ENCODE measurements around the gene APBB1. TPM values are rescaled to one million over a fixed set of nuclear protein-coding genes. Genes with fewer than 3 reads are reported as not detected.

Gene APBB1
- total and polyA plus RNA-seq, 10 of the 15 experiments (the other 5 are each of a cell fraction or from before 2014, with no cell fraction given), result 0.31 to 10.6 (median 5.4) TPM

DNA sequence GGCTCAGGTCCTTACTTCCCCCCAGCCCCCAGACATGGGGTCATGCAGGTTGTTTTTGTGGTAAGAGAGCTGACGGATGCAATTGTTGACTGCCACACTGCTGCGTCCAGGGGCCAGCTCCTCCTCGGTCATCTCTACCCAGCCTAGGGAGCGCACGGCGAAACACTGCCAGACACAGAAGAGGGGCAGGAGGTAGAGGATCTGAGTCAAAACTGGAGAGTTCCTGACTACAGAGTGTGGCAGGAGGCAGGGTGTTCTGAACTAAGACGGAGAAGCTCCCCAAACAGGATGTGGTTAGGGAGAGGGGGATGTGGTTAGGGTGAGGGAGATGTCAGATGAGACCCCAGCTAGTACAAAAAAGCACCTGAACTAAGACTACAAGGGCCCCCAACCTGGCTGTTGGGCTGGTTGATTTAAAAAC lies 16.3 kb downstream of the APBB1 start (continued):
- peak; percentile 17; the same call in 1 of the 3 replicates for TF ChIP-seq POU2F2 (IDR thresholded peaks at IDR 0.05; ENCODE audit: borderline replicate concordance, low read depth, low read length)
- TF ChIP-seq SMARCA5 (IDR thresholded peaks at IDR 0.05), result no peak
- peak; percentile 47 to 65; a peak in 2 of 4 replicates for TF ChIP-seq EP300 (IDR thresholded peaks at IDR 0.05; ENCODE audit: borderline replicate concordance in 1 of 2, control insufficient read depth in 1 of 2, low read depth in 2 of 2, low read length in 2 of 2)
- TF ChIP-seq, protein P1, sequence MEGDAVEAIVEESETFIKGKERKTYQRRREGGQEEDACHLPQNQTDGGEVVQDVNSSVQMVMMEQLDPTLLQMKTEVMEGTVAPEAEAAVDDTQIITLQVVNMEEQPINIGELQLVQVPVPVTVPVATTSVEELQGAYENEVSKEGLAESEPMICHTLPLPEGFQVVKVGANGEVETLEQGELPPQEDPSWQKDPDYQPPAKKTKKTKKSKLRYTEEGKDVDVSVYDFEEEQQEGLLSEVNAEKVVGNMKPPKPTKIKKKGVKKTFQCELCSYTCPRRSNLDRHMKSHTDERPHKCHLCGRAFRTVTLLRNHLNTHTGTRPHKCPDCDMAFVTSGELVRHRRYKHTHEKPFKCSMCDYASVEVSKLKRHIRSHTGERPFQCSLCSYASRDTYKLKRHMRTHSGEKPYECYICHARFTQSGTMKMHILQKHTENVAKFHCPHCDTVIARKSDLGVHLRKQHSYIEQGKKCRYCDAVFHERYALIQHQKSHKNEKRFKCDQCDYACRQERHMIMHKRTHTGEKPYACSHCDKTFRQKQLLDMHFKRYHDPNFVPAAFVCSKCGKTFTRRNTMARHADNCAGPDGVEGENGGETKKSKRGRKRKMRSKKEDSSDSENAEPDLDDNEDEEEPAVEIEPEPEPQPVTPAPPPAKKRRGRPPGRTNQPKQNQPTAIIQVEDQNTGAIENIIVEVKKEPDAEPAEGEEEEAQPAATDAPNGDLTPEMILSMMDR (IDR thresholded peaks at IDR 0.05 in 2 of 3, conservative IDR thresholded peaks at IDR 0.05 in 1 of 3; ENCODE audit: control insufficient read depth in 2 of 3, extremely low read depth in 1 of 3, insufficient read depth in 1 of 3, low read depth in 3 of 3, low read length in 3 of 3), result no peak
- TF ChIP-seq ETV6 (conservative IDR thresholded peaks at IDR 0.05 in 1 of 2, IDR thresholded peaks at IDR 0.05 in 1 of 2; ENCODE audit: borderline replicate concordance in 1 of 2, low read depth in 1 of 2), result peak in 1 of 2 experiments; percentile 81; a peak in 2 of 4 replicates
- TF ChIP-seq REST (IDR thresholded peaks at IDR 0.05; ENCODE audit: low read depth, low read length), result no peak
- TF ChIP-seq, protein P2, sequence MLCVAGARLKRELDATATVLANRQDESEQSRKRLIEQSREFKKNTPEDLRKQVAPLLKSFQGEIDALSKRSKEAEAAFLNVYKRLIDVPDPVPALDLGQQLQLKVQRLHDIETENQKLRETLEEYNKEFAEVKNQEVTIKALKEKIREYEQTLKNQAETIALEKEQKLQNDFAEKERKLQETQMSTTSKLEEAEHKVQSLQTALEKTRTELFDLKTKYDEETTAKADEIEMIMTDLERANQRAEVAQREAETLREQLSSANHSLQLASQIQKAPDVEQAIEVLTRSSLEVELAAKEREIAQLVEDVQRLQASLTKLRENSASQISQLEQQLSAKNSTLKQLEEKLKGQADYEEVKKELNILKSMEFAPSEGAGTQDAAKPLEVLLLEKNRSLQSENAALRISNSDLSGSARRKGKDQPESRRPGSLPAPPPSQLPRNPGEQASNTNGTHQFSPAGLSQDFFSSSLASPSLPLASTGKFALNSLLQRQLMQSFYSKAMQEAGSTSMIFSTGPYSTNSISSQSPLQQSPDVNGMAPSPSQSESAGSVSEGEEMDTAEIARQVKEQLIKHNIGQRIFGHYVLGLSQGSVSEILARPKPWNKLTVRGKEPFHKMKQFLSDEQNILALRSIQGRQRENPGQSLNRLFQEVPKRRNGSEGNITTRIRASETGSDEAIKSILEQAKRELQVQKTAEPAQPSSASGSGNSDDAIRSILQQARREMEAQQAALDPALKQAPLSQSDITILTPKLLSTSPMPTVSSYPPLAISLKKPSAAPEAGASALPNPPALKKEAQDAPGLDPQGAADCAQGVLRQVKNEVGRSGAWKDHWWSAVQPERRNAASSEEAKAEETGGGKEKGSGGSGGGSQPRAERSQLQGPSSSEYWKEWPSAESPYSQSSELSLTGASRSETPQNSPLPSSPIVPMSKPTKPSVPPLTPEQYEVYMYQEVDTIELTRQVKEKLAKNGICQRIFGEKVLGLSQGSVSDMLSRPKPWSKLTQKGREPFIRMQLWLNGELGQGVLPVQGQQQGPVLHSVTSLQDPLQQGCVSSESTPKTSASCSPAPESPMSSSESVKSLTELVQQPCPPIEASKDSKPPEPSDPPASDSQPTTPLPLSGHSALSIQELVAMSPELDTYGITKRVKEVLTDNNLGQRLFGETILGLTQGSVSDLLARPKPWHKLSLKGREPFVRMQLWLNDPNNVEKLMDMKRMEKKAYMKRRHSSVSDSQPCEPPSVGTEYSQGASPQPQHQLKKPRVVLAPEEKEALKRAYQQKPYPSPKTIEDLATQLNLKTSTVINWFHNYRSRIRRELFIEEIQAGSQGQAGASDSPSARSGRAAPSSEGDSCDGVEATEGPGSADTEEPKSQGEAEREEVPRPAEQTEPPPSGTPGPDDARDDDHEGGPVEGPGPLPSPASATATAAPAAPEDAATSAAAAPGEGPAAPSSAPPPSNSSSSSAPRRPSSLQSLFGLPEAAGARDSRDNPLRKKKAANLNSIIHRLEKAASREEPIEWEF (IDR thresholded peaks at IDR 0.05; ENCODE audit: insufficient replicate concordance, low read depth, low read length), result no peak
- TF ChIP-seq SREBF2 (IDR thresholded peaks at IDR 0.05; ENCODE audit: low read length), result no peak
- no peak for TF ChIP-seq NFXL1 (IDR thresholded peaks at IDR 0.05; ENCODE audit: borderline replicate concordance)
- TF ChIP-seq RAD21 (IDR thresholded peaks at IDR 0.05; ENCODE audit: insufficient read depth, low read depth, low read length), result no peak
- peak; percentile 13; the same call in 1 of the 2 replicates for TF ChIP-seq TCF12 (IDR thresholded peaks at IDR 0.05; ENCODE audit: low read depth, low read length)
- TF ChIP-seq, protein P3, sequence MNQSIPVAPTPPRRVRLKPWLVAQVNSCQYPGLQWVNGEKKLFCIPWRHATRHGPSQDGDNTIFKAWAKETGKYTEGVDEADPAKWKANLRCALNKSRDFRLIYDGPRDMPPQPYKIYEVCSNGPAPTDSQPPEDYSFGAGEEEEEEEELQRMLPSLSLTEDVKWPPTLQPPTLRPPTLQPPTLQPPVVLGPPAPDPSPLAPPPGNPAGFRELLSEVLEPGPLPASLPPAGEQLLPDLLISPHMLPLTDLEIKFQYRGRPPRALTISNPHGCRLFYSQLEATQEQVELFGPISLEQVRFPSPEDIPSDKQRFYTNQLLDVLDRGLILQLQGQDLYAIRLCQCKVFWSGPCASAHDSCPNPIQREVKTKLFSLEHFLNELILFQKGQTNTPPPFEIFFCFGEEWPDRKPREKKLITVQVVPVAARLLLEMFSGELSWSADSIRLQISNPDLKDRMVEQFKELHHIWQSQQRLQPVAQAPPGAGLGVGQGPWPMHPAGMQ (IDR thresholded peaks at IDR 0.05; ENCODE audit: borderline replicate concordance), result no peak

Data from GM12878 (cell line).